ENCODE results near the gene B4GALT7.

B4GALT7 gene

GRCh38 chr5:177603631-177604030 is 3.7 kb downstream of the B4GALT7 start:
- Histone ChIP-seq H3K27me3 (ENCODE audit: insufficient read depth, low read length) (no peaks in the 10 kb centered on the region), H2AFZ (ENCODE audit: low read length, unreplicated experiment) (no peak overlapping the region), H3K4me1 (ENCODE audit: control insufficient read depth, insufficient read depth, low read length, unreplicated experiment) (peaks cover 6% of the 10 kb centered on the region), H3K79me2 (ENCODE audit: control insufficient read depth, insufficient read depth, low read length, unreplicated experiment) (peaks cover 15% of the 10 kb centered on the region), H3K4me3 (ENCODE audit: low read depth, low read length) (no peak overlapping the region), H3K27ac (ENCODE audit: low read depth, low read length) (no peak overlapping the region), H3K36me3 (ENCODE audit: insufficient read depth, low read length) (no peaks in the 10 kb centered on the region)

GRCh38 chr5:177604116-177604521 is 4.2 kb downstream of the B4GALT7 start:
- Histone ChIP-seq H3K36me3 (ENCODE audit: insufficient read depth, low read length) (no peaks in the 10 kb centered on the region), H3K79me2 (ENCODE audit: control insufficient read depth, insufficient read depth, low read length, unreplicated experiment) (peaks cover 15% of the 10 kb centered on the region), H3K27me3 (ENCODE audit: insufficient read depth, low read length) (no peaks in the 10 kb centered on the region)

GRCh38 chr5:177604656-177605055 is 4.7 kb downstream of the B4GALT7 start:
- H3K79me2 ChIP-seq (ENCODE audit: control insufficient read depth, insufficient read depth, low read length, unreplicated experiment) = peaks cover 15% of the 10 kb centered on the region
- H3K4me3 ChIP-seq (ENCODE audit: low read depth, low read length) = no peak overlapping the region
- peaks cover 6% of the 10 kb centered on the region for H3K4me1 ChIP-seq (ENCODE audit: control insufficient read depth, insufficient read depth, low read length, unreplicated experiment)
- no peak overlapping the region for H3K27ac ChIP-seq (ENCODE audit: low read depth, low read length)
- H2AFZ ChIP-seq (ENCODE audit: low read length, unreplicated experiment) = no peak overlapping the region
- no peaks in the 10 kb centered on the region for H3K27me3 ChIP-seq (ENCODE audit: insufficient read depth, low read length)
- H3K36me3 ChIP-seq (ENCODE audit: insufficient read depth, low read length) = no peaks in the 10 kb centered on the region

More at GRCh38 chr5:177604116-177604521, 4.2 kb downstream of the B4GALT7 start:
- H3K4me1 ChIP-seq (ENCODE audit: control insufficient read depth, insufficient read depth, low read length, unreplicated experiment) = peaks cover 6% of the 10 kb centered on the region
- no peak overlapping the region for H3K27ac ChIP-seq (ENCODE audit: low read depth, low read length)
- H3K4me3 ChIP-seq (ENCODE audit: low read depth, low read length) = no peak overlapping the region
- no peak overlapping the region for H2AFZ ChIP-seq (ENCODE audit: low read length, unreplicated experiment)

- H3K27ac ChIP-seq (ENCODE audit: low read depth, low read length) = no peak overlapping the region
- no peaks in the 10 kb centered on the region for H3K36me3 ChIP-seq (ENCODE audit: insufficient read depth, low read length)
- H3K4me3 ChIP-seq (ENCODE audit: low read depth, low read length) = no peak overlapping the region
- no peaks in the 10 kb centered on the region for H3K27me3 ChIP-seq (ENCODE audit: insufficient read depth, low read length)
- peaks cover 6% of the 10 kb centered on the region for H3K4me1 ChIP-seq (ENCODE audit: control insufficient read depth, insufficient read depth, low read length, unreplicated experiment)
- H3K79me2 ChIP-seq (ENCODE audit: control insufficient read depth, insufficient read depth, low read length, unreplicated experiment) = peaks cover 15% of the 10 kb centered on the region
- H2AFZ ChIP-seq (ENCODE audit: low read length, unreplicated experiment) = no peak overlapping the region
These were observed 5.1 kb downstream of the B4GALT7 start for GRCh38 chr5:177605078-177605477.

GRCh38 chr5:177605667-177606066 is 5.7 kb downstream of the B4GALT7 start:
- Histone ChIP-seq H2AFZ (ENCODE audit: low read length, unreplicated experiment) (no peak overlapping the region), H3K27ac (ENCODE audit: low read depth, low read length) (no peak overlapping the region), H3K36me3 (ENCODE audit: insufficient read depth, low read length) (no peaks in the 10 kb centered on the region), H3K27me3 (ENCODE audit: insufficient read depth, low read length) (no peaks in the 10 kb centered on the region), H3K4me3 (ENCODE audit: low read depth, low read length) (no peak overlapping the region), H3K4me1 (ENCODE audit: control insufficient read depth, insufficient read depth, low read length, unreplicated experiment) (peaks cover 5% of the 10 kb centered on the region), H3K79me2 (ENCODE audit: control insufficient read depth, insufficient read depth, low read length, unreplicated experiment) (peaks cover 11% of the 10 kb centered on the region)

- H3K79me2 ChIP-seq (ENCODE audit: control insufficient read depth, insufficient read depth, low read length, unreplicated experiment) = peaks cover 4% of the 10 kb centered on the region
- H2AFZ ChIP-seq (ENCODE audit: low read length, unreplicated experiment) = no peak overlapping the region
- H3K36me3 ChIP-seq (ENCODE audit: insufficient read depth, low read length) = no peaks in the 10 kb centered on the region
- H3K4me3 ChIP-seq (ENCODE audit: low read depth, low read length) = no peak overlapping the region
- H3K27ac ChIP-seq (ENCODE audit: low read depth, low read length) = no peak overlapping the region
- H3K27me3 ChIP-seq (ENCODE audit: insufficient read depth, low read length) = no peaks in the 10 kb centered on the region
- no peaks in the 10 kb centered on the region for H3K4me1 ChIP-seq (ENCODE audit: control insufficient read depth, insufficient read depth, low read length, unreplicated experiment)
These were observed 6.4 kb downstream of the B4GALT7 start for GRCh38 chr5:177606071-177607051.

GRCh38 chr5:177607115-177607451 is 7.2 kb downstream of the B4GALT7 start:
- no peaks in the 10 kb centered on the region for H3K27me3 ChIP-seq (ENCODE audit: insufficient read depth, low read length)
- H3K36me3 ChIP-seq (ENCODE audit: insufficient read depth, low read length) = no peaks in the 10 kb centered on the region
- H3K27ac ChIP-seq (ENCODE audit: low read depth, low read length) = no peak overlapping the region
- H3K4me3 ChIP-seq (ENCODE audit: low read depth, low read length) = no peak overlapping the region
- H2AFZ ChIP-seq (ENCODE audit: low read length, unreplicated experiment) = no peak overlapping the region
- H3K4me1 ChIP-seq (ENCODE audit: control insufficient read depth, insufficient read depth, low read length, unreplicated experiment) = no peaks in the 10 kb centered on the region
- H3K79me2 ChIP-seq (ENCODE audit: control insufficient read depth, insufficient read depth, low read length, unreplicated experiment) = no peaks in the 10 kb centered on the region

- no peak overlapping the region for H3K4me3 ChIP-seq (ENCODE audit: low read depth, low read length)
- no peaks in the 10 kb centered on the region for H3K79me2 ChIP-seq (ENCODE audit: control insufficient read depth, insufficient read depth, low read length, unreplicated experiment)
- H3K27me3 ChIP-seq (ENCODE audit: insufficient read depth, low read length) = no peaks in the 10 kb centered on the region
- no peak overlapping the region for H2AFZ ChIP-seq (ENCODE audit: low read length, unreplicated experiment)
- H3K4me1 ChIP-seq (ENCODE audit: control insufficient read depth, insufficient read depth, low read length, unreplicated experiment) = no peaks in the 10 kb centered on the region
- no peaks in the 10 kb centered on the region for H3K36me3 ChIP-seq (ENCODE audit: insufficient read depth, low read length)
- H3K27ac ChIP-seq (ENCODE audit: low read depth, low read length) = no peak overlapping the region
These were observed 7.7 kb downstream of the B4GALT7 start for GRCh38 chr5:177607452-177608192.

- Histone ChIP-seq H2AFZ (ENCODE audit: low read length, unreplicated experiment) (no peak overlapping the region), H3K36me3 (ENCODE audit: insufficient read depth, low read length) (no peaks in the 10 kb centered on the region), H3K27ac (ENCODE audit: low read depth, low read length) (no peak overlapping the region), H3K4me1 (ENCODE audit: control insufficient read depth, insufficient read depth, low read length, unreplicated experiment) (no peaks in the 10 kb centered on the region), H3K4me3 (ENCODE audit: low read depth, low read length) (no peak overlapping the region), H3K27me3 (ENCODE audit: insufficient read depth, low read length) (no peaks in the 10 kb centered on the region), H3K79me2 (ENCODE audit: control insufficient read depth, insufficient read depth, low read length, unreplicated experiment) (no peaks in the 10 kb centered on the region)
These were observed 8.5 kb downstream of the B4GALT7 start for GRCh38 chr5:177608243-177609075.

All from ACC112 (cell line).